ENCODE data around the gene TLL2. TPM values are rescaled to one million over a fixed set of nuclear protein-coding genes. Genes with fewer than 3 reads are reported as not detected.

TLL2 gene
- not detected for total RNA-seq
- long read RNA-seq, result 0 reads

DNA sequence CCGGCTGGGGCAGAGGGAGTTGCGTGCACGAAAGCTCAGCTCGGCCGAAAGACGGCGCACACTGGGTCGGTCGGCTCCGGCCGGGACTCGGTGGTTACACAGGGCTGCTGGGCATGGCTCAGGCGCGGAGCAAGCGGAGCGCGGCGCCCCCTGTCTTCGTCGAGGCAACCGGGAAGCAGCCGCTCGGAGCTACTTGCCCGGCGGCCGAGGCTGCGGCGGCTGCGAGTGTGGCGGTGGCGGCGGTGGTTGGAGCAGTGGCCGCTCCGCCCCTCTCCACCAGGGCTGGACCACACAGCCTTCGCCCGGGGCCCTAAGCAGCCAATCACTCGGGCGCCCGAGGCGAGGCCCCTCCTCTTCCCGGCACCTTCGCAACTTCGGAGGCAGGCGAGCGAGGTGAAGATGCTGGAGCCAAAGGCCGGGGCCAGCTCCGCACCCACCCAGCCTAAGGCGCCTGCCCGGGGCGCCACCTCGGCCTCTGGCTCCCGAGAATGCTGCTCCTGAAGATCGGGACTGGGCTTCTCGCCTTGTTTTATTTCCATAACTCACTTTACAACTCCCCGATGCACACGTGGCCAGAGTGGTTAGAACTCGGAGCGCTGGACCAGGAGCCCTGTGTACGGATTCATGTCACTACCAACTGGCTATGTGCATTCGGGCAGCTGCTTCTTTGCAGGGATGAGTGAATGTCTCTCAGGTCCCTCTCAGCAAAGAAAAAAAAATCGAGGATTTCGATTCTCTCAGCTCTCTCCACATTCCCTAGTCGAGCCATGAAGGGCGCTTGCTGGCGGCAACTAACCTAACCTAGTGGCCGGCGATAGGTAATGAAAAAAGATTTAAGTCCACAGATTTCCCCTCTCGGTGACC is at the start of gene TLL2:
TSS of gene TLL2 (minus strand) at position 229 of the 864 bp plus-strand sequence. CDS start 241 bp downstream, outside the sequence.
- H3K27me3 ChIP-seq, result peaks cover 23% of the 10 kb centered on the region
- no peak within 1 kb of the TSS for H3K27ac ChIP-seq
- peaks cover 23% of the 10 kb centered on the region for H3K4me1 ChIP-seq
- intact Hi-C loops (cut with DNase I), result loop anchor here (10.0 kb wide), 1 partner anchor 119 kb away; no protein-coding TSS in a partner anchor
- no peaks in the 10 kb centered on the region for H3K9me3 ChIP-seq
- peak within 1 kb of the TSS; percentile 48 for H3K4me3 ChIP-seq
- no peaks in the 10 kb centered on the region for H3K36me3 ChIP-seq
- TF ChIP-seq, protein P1, sequence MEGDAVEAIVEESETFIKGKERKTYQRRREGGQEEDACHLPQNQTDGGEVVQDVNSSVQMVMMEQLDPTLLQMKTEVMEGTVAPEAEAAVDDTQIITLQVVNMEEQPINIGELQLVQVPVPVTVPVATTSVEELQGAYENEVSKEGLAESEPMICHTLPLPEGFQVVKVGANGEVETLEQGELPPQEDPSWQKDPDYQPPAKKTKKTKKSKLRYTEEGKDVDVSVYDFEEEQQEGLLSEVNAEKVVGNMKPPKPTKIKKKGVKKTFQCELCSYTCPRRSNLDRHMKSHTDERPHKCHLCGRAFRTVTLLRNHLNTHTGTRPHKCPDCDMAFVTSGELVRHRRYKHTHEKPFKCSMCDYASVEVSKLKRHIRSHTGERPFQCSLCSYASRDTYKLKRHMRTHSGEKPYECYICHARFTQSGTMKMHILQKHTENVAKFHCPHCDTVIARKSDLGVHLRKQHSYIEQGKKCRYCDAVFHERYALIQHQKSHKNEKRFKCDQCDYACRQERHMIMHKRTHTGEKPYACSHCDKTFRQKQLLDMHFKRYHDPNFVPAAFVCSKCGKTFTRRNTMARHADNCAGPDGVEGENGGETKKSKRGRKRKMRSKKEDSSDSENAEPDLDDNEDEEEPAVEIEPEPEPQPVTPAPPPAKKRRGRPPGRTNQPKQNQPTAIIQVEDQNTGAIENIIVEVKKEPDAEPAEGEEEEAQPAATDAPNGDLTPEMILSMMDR (IDR thresholded peaks at IDR 0.05), result peak; percentile 58
- ATAC-seq (peak; percentile 91), DNase-seq (peak; percentile 86)

DNA sequence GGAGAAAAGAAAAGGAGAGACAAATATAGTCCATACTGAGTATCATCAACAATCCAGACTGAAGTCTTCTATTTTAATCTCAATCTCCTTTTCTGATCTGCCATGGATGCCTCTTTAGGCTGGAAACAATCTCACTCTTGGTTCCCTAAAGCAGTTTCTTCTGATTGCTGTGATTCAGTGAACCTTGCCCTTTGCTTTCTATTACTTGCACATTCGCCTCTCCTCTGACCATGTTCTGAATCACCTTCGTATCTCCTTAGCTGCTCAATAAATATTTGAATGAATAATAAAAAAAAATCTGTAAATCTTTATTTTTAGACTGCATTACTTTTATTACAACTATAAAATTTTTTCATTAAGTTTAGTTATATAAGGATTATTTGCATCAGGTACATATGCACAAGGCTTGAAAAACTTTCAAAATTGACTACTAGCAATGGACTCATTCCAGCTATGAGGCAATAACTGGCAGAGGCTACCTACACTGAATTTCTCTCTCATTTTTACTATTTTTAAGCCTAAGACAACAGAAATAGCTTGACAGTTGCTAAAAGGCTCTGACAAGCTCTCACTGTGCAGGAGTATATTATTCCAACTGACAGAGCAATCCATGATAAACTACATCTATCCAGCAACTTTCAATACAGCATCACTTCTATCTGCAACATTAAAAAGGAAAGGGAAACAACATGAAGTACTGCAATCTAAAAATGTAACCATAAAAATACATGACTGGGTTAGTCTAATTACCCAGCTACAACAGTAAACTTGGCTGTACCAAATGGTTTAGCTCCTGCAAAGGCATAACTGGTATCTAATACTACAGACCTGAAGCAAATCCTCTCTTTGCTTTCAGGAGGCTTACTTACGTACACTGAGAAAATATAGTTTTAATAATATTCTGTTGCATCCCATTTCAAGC is 47.5 kb upstream of the TLL2 start:
- Histone ChIP-seq H3K9me3 (no peaks in the 10 kb centered on the region), H3K36me3 (peaks cover 58% of the 10 kb centered on the region), H3K4me3 (no peak overlapping the region), H3K27me3 (no peaks in the 10 kb centered on the region), H3K27ac (no peak overlapping the region), H3K4me1 (no peaks in the 10 kb centered on the region)
- DNase-seq (no peak), ATAC-seq (no peak)
- TF ChIP-seq, protein P1 (IDR thresholded peaks at IDR 0.05), result no peak
- intact Hi-C loops (cut with DNase I), result no loop called here

DNA sequence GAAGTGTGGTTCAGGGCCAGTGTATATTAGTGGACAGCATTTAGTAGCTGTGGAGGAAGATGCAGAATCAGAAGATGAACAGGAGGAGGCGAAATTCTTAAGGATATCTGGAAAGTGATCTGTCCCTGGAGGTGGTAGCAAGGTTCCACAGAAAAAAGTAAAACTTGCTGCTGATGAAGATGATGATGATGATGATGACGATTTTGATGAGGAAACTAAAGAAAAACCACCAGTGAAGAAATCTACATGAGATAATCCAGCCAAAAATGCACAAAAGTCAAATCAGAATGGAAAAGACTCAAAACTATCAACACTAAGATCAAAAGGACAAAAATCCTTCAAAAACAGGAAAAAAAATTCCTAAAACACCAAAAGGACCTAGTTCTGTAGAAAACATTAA is 46.8 kb upstream of the TLL2 start:
- TF ChIP-seq, protein P1 (IDR thresholded peaks at IDR 0.05), result no peak
- intact Hi-C loops (cut with DNase I), result no loop called here
- ATAC-seq, result no peak
- DNase-seq, result no peak
- no peaks in the 10 kb centered on the region for H3K9me3 ChIP-seq
- H3K36me3 ChIP-seq, result peaks cover 58% of the 10 kb centered on the region
- no peaks in the 10 kb centered on the region for H3K4me1 ChIP-seq
- no peaks in the 10 kb centered on the region for H3K27me3 ChIP-seq
- H3K27ac ChIP-seq, result no peak overlapping the region
- H3K4me3 ChIP-seq, result no peak overlapping the region

DNA sequence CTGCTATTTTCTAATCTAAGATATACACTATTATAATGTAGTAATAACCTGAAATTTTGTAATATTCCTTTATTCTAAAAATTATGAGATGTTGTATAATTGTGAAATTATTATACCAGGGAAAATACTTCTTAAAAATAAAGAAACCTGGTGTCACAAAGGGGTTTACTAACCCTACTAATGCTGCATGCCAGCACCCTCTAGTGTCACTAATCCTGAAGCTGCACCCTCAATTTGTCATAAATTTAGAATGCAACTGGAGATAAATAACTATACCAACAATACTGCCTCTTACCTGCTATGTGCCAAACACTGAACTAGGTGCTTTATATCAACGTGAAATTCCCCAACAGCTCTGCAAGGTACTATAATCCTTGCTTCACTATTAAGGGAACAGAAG is 42.3 kb upstream of the TLL2 start:
- no peaks in the 10 kb centered on the region for H3K27me3 ChIP-seq
- no peaks in the 10 kb centered on the region for H3K9me3 ChIP-seq
- no peak overlapping the region for H3K4me3 ChIP-seq
- ATAC-seq (no peak), DNase-seq (no peak)
- TF ChIP-seq, protein P1 (IDR thresholded peaks at IDR 0.05), result peak; percentile 31
- no peaks in the 10 kb centered on the region for H3K4me1 ChIP-seq
- peaks cover 64% of the 10 kb centered on the region for H3K36me3 ChIP-seq
- H3K27ac ChIP-seq, result no peak overlapping the region
- intact Hi-C loops (cut with DNase I), result no loop called here

DNA sequence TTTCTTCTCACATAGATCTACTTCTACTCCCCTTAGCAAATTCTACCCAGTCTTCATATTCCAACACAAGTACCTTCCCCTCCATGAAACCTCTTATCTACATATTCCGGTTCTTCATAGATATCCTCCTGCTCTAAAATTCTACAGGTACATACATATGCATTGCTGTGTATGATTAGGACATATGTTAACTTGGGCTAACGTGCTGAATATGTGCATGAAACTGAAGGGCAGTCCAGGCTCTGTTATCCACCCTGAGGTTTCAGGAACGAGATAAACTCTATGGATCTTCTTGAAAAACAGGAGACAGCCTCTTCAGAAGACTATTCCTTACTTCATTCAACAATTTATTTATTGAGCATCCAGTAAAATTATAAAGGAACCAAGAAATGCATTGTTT is 41.6 kb upstream of the TLL2 start:
- Histone ChIP-seq H3K4me3 (no peak overlapping the region), H3K27ac (no peak overlapping the region), H3K27me3 (no peaks in the 10 kb centered on the region), H3K9me3 (no peaks in the 10 kb centered on the region), H3K4me1 (no peaks in the 10 kb centered on the region), H3K36me3 (peaks cover 64% of the 10 kb centered on the region)
- ATAC-seq, result no peak
- TF ChIP-seq, protein P1 (IDR thresholded peaks at IDR 0.05), result no peak
- intact Hi-C loops (cut with DNase I), result no loop called here
- no peak for DNase-seq
